H1 (cell line): Measurements from ENCODE around the gene IRF7. TPM values are rescaled to one million over a fixed set of nuclear protein-coding genes. Genes with fewer than 3 reads are reported as not detected.

ENCODE experiments used
- CTCF ChIA-PET: fragments of 300-600 bp; sonication (Branson Sonifier 250); formaldehyde crosslinking; loops from one replicate; lab custom pipeline; 2021; ENCODE audit not compliant: partially characterized antibody; lab: Charles Lee
- POLR2A ChIA-PET: fragments of 300-600 bp; sonication (Branson Sonifier 250); formaldehyde crosslinking; loops from one replicate; lab custom pipeline; 2021; ENCODE audit warnings: inconsistent platforms; ENCODE audit not compliant: partially characterized antibody; lab: Charles Lee
- DNase-seq, 2 experiments: peaks; one replicate each; pipeline versions ENCODE4 v3.0.0 to v3.0.0-alpha.2; 2010 to 2022; ENCODE audit warnings: low spot score in 2 of 2, low read depth in 1 of 2, mixed read lengths in 1 of 2
- FAIRE-seq: peaks from 2 replicates; lab custom pipeline; 2011; peaks lifted over from hg19 to GRCh38; lab: Jason Lieb, UNC
- H2AFZ ChIP-seq: 2 replicates; pipeline ENCODE4 v1.8.1; 2012; ENCODE audit warnings: low read length, inconsistent platforms
- H2AK5ac ChIP-seq: 2 replicates; pipeline ENCODE4 v1.6.1; 2013; ENCODE audit warnings: low read depth, low read length
- H2BK120ac ChIP-seq: replicated peaks from 2 replicates; pipeline ENCODE3; 2013; ENCODE audit warnings: low read depth, low read length, inconsistent platforms
- H2BK12ac ChIP-seq: 2 replicates; pipeline ENCODE4 v1.6.1; 2013; ENCODE audit warnings: low read depth, low read length
- H2BK15ac ChIP-seq: 2 replicates; pipeline ENCODE4 v1.6.1; 2013; ENCODE audit warnings: low read length
- H2BK20ac ChIP-seq: 2 replicates; pipeline ENCODE4 v1.6.1; 2013; ENCODE audit warnings: low read length
- H2BK5ac ChIP-seq: 2 replicates; pipeline ENCODE4 v1.6.1; 2013; ENCODE audit warnings: low read depth, low read length
- H3K14ac ChIP-seq: 2 replicates; pipeline ENCODE4 v1.6.1; 2013; ENCODE audit warnings: inconsistent platforms; ENCODE audit not compliant: insufficient read length
- H3K18ac ChIP-seq: 2 replicates; pipeline ENCODE4 v1.6.1; 2013; ENCODE audit warnings: low read length; ENCODE audit errors: extremely low read depth
- H3K23ac ChIP-seq: 2 replicates; pipeline ENCODE4 v1.6.1; 2013; ENCODE audit warnings: inconsistent platforms; ENCODE audit not compliant: insufficient read length
- H3K23me2 ChIP-seq: 2 replicates; pipeline ENCODE4 v1.6.1; 2013; ENCODE audit warnings: low read depth, low read length
- H3K27ac ChIP-seq: 2 replicates; pipeline ENCODE4 v1.6.1; 2011; ENCODE audit warnings: low read depth, low read length, inconsistent platforms
- H3K27me3 ChIP-seq, 4 experiments: replicated peaks in 1 of 4; 1 replicate in 1 of 4; 2 replicates in 3 of 4; pipeline versions ENCODE4 v1.6.1 to v1.8.1; 2011 to 2013; ENCODE audit warnings: low read length in 3 of 4, mild to moderate bottlenecking in 3 of 4, inconsistent platforms in 2 of 4, mixed read lengths in 2 of 4, moderate library complexity in 1 of 4; ENCODE audit not compliant: control insufficient read depth in 3 of 4, insufficient read depth in 3 of 4; ENCODE audit errors: extremely low read depth in 1 of 4
- H3K36me3 ChIP-seq, 4 experiments: 2 replicates each; pipeline versions ENCODE4 v1.6.1 to v1.8.1; 2011 to 2013; ENCODE audit warnings: mild to moderate bottlenecking in 4 of 4, low read length in 3 of 4, moderate library complexity in 2 of 4, control low read depth in 1 of 4, inconsistent platforms in 1 of 4; ENCODE audit not compliant: insufficient read depth in 4 of 4, control insufficient read depth in 2 of 4
- H3K4ac ChIP-seq: replicated peaks from 2 replicates; pipeline ENCODE3; 2013; ENCODE audit warnings: low read length, low read depth, mixed read lengths, inconsistent platforms; ENCODE audit not compliant: insufficient read length
- H3K4me1 ChIP-seq, 4 experiments: replicated peaks in 1 of 4; 1 replicate in 1 of 4; 2 replicates in 3 of 4; pipeline versions ENCODE4 v1.6.1 to v1.8.1; 2011 to 2013; ENCODE audit warnings: low read length in 3 of 4, inconsistent platforms in 2 of 4, mixed read lengths in 1 of 4; ENCODE audit not compliant: insufficient read depth in 4 of 4, control insufficient read depth in 3 of 4
- H3K4me2 ChIP-seq, 2 experiments: 2 replicates each; pipeline versions ENCODE4 v1.6.1 to v1.8.1; 2011 to 2013; ENCODE audit warnings: low read depth in 2 of 2, low read length in 2 of 2, control low read depth in 1 of 2, inconsistent platforms in 1 of 2, mild to moderate bottlenecking in 1 of 2; ENCODE audit not compliant: insufficient read depth in 1 of 2
- H3K4me3 ChIP-seq, 4 experiments: fragments of 200-600, 300-600 bp in 1 of 4; sonication (generic), shearing (Covaris generic), sonication (Bioruptor Twin) in 1 of 4; 2 replicates each; pipeline versions ENCODE4 v1.5.1 to v1.8.1; 2011 to 2016; ENCODE audit warnings: low read length in 4 of 4, low read depth in 3 of 4, control low read depth in 2 of 4, inconsistent platforms in 2 of 4, mild to moderate bottlenecking in 2 of 4, mixed read lengths in 1 of 4, moderate library complexity in 1 of 4; ENCODE audit not compliant: insufficient read depth in 2 of 4; ENCODE audit errors: extremely low read depth in 1 of 4
- H3K56ac ChIP-seq: replicated peaks from 2 replicates; pipeline ENCODE3; 2013; ENCODE audit warnings: low read depth, mild to moderate bottlenecking, mixed read lengths, low read length, inconsistent platforms; ENCODE audit not compliant: insufficient read length
- H3K79me1 ChIP-seq: 2 replicates; pipeline ENCODE4 v1.6.1; 2013; ENCODE audit warnings: low read depth, low read length, control low read depth
- H3K79me2 ChIP-seq, 2 experiments: 2 replicates each; pipeline versions ENCODE4 v1.6.1 to v1.8.1; 2012 to 2013; ENCODE audit warnings: low read length in 2 of 2, mild to moderate bottlenecking in 2 of 2, inconsistent platforms in 1 of 2; ENCODE audit not compliant: insufficient read depth in 2 of 2, control insufficient read depth in 1 of 2
- H3K9ac ChIP-seq, 4 experiments: replicated peaks in 1 of 4; 1 replicate in 1 of 4; 2 replicates in 3 of 4; pipeline versions ENCODE4 v1.6.1 to v1.8.1; 2011 to 2013; ENCODE audit warnings: low read depth in 3 of 4, low read length in 3 of 4, control low read depth in 2 of 4, mild to moderate bottlenecking in 2 of 4, moderate library complexity in 2 of 4, inconsistent platforms in 1 of 4; ENCODE audit errors: extremely low read depth in 1 of 4
- H3K9me3 ChIP-seq, 2 experiments: 2 replicates each; pipeline versions ENCODE4 v1.6.1 to v1.8.1; 2012 to 2013; ENCODE audit warnings: mild to moderate bottlenecking in 2 of 2, moderate library complexity in 2 of 2, control low read depth in 1 of 2, inconsistent platforms in 1 of 2, low read depth in 1 of 2, low read length in 1 of 2, mixed read lengths in 1 of 2; ENCODE audit not compliant: insufficient read depth in 2 of 2
- H4K20me1 ChIP-seq, 2 experiments: replicated peaks in 1 of 2; 2 replicates each; pipeline versions ENCODE3 to v1.8.1; 2011 to 2013; ENCODE audit warnings: inconsistent platforms in 2 of 2, low read length in 2 of 2, mild to moderate bottlenecking in 1 of 2; ENCODE audit not compliant: insufficient read depth in 2 of 2, control insufficient read depth in 1 of 2
- H4K5ac ChIP-seq: 2 replicates; pipeline ENCODE4 v1.6.1; 2013; ENCODE audit warnings: low read length, low read depth, mixed read lengths, inconsistent platforms; ENCODE audit not compliant: insufficient read length
- H4K8ac ChIP-seq: 2 replicates; pipeline ENCODE4 v1.8.0; 2013; ENCODE audit warnings: mild to moderate bottlenecking, moderate library complexity, low read length, inconsistent platforms; ENCODE audit not compliant: insufficient read depth; ENCODE audit errors: extremely low read depth
- H4K91ac ChIP-seq: replicated peaks from 2 replicates; pipeline ENCODE3; 2013; ENCODE audit warnings: low read length, mixed read lengths, inconsistent platforms; ENCODE audit not compliant: insufficient read length
- BRCA1 ChIP-seq: IDR thresholded peaks from 2 replicates; pipeline ENCODE4 v1.6.1; 2012; ENCODE audit warnings: low read depth, low read length, improper control_type of control experiment
- CTBP2 ChIP-seq: IDR thresholded peaks from 2 replicates; pipeline ENCODE4 v1.7.0; 2011; ENCODE audit warnings: borderline replicate concordance, mild to moderate bottlenecking, moderate library complexity, mixed read lengths, low read length; ENCODE audit not compliant: insufficient read depth, insufficient read length
- EP300 ChIP-seq, 2 experiments: IDR thresholded peaks; 1 replicate in 1 of 2; 2 replicates in 1 of 2; pipeline ENCODE4 v1.6.1; 2011 to 2012; ENCODE audit warnings: low read depth in 2 of 2, low read length in 2 of 2, mild to moderate bottlenecking in 2 of 2, borderline replicate concordance in 1 of 2, inconsistent platforms in 1 of 2, moderate library complexity in 1 of 2
- EZH2 ChIP-seq: fragments of 200-600 bp; sonication (generic); IDR thresholded peaks from 2 replicates; pipeline ENCODE4 v1.7.1; 2012; ENCODE audit warnings: low read depth, mild to moderate bottlenecking, moderate library complexity, low read length, inconsistent platforms; ENCODE audit not compliant: severe bottlenecking
- JUN ChIP-seq: IDR thresholded peaks from 2 replicates; pipeline ENCODE4 v1.6.1; 2011; ENCODE audit warnings: low read depth, mild to moderate bottlenecking, improper control_type of control experiment, low read length
- JUND ChIP-seq: IDR thresholded peaks from 2 replicates; pipeline ENCODE4 v1.6.1; 2011; ENCODE audit warnings: mild to moderate bottlenecking, improper control_type of control experiment, low read length
- POLR2AphosphoS5 ChIP-seq: IDR thresholded peaks from 2 replicates; pipeline ENCODE4 v1.6.1; 2011; ENCODE audit warnings: low read depth, low read length
- WGBS, 2 experiments: shearing (Covaris generic) in 1 of 2; methylation state at CpG; one replicate each; pipeline versions ENCODE4 v1.1.6 to v1.1.7; 2013 to 2015; ENCODE audit warnings: low lambda C conversion rate in 2 of 2, mixed read lengths in 2 of 2, inconsistent platforms in 1 of 2, low coverage in 1 of 2, missing lambda C conversion rate in 1 of 2; ENCODE audit not compliant: insufficient replicate concordance in 2 of 2, insufficient coverage in 1 of 2, insufficient read length in 1 of 2; ENCODE audit errors: extremely low coverage in 1 of 2, missing lambda C conversion rate in 1 of 2; 5-methylcytosine and 5-hydroxymethylcytosine counted together
- polyA plus RNA-seq, 7 experiments: library from polyadenylated mRNA; depleted of rRNA in 3 of 7; stranded (reverse) in 5 of 7; unstranded in 2 of 7; fragments of >200 nt in 5 of 7; fragments of 200-250 nt in 2 of 7; gene quantifications; 1 replicate in 5 of 7; 2 replicates in 1 of 7; 4 replicates in 1 of 7; pipeline versions ENCODE4 v1.2.1 to v1.2.3, GENCODE V29; 2011 to 2013; ENCODE audit warnings: missing spikeins in 2 of 7, mixed read lengths in 2 of 7
- total RNA-seq: library from RNA; stranded (reverse); fragmentation: NEBNext Ultra II Directional; extraction: Animal tissue kit (Norgen Biotek cat#: 25700); gene quantifications from 2 replicates; pipeline ENCODE4 v1.2.1, GENCODE V29; 2021

IRF7 gene
- total and polyA plus RNA-seq, 2 of the 8 experiments (the other 6 are each of a cell fraction or from before 2014, with no cell fraction given) = 9.1 to 9.6 TPM

- Histone ChIP-seq H3K27ac (no peak overlapping the region), H3K23me2 (no peaks in the 10 kb centered on the region; the same call in 1 of the 2 replicates), H2BK12ac (no peak overlapping the region), H4K5ac (no peak overlapping the region), H3K4ac (no peak overlapping the region), H4K91ac (no peak overlapping the region), H3K27me3 (peaks cover 3 to 14% (median 10%) of the 10 kb centered on the region in 4 experiments; a peak in 6 of 7 replicates), H3K36me3 (no peaks in the 10 kb centered on the region), H2AFZ (no peak overlapping the region), H3K23ac (no peak overlapping the region), H3K79me2 (no peaks in the 10 kb centered on the region), H3K14ac (no peak overlapping the region), H2BK5ac (no peak overlapping the region), H3K4me1 (peaks cover 0 to 6% (median under 1%) of the 10 kb centered on the region in 4 experiments; a peak in 2 of 7 replicates), H3K4me3 (peak overlapping the region in 2 of 4 experiments; percentile 17 to 45; a peak in 3 of 8 replicates), H2BK15ac (no peak overlapping the region), H2BK20ac (no peak overlapping the region), H4K8ac (no peak overlapping the region), H4K20me1 (peaks cover 0 to 7% of the 10 kb centered on the region in 2 experiments), H3K18ac (no peak overlapping the region), H2AK5ac (no peak overlapping the region), H3K79me1 (no peaks in the 10 kb centered on the region), H3K9ac (no peak overlapping the region), H3K9me3 (no peaks in the 10 kb centered on the region), H3K56ac (no peak overlapping the region), H3K4me2 (peak overlapping the region in 1 of 2 experiments; percentile 42; a peak in 1 of 4 replicates), H2BK120ac (no peak overlapping the region)
- ChIA-PET POLR2A (interaction anchor here (0.8 to 2.5 kb wide), 8 partner anchors 9 to 234 kb away, joined by 3 to 8 read pairs (median 5); partner anchors contain the start of genes DRD4, IRF7 and LRRC56), CTCF (interaction anchor here (1.1 to 1.5 kb wide), 2 partner anchors 31 to 35 kb away, joined by 3 read pairs; no protein-coding TSS in a partner anchor)
- WGBS, 2 experiments = 28% methylated on average over 4 of the region's 28 CpGs; no CpG with 5 or more reads in 1 of the 2 experiments
- no peak for TF ChIP-seq EZH2
- TF ChIP-seq JUND = no peak
- TF ChIP-seq JUN = no peak
- TF ChIP-seq CTBP2 = no peak
- no peak for TF ChIP-seq POLR2AphosphoS5
- no peak for TF ChIP-seq BRCA1
- no peak for TF ChIP-seq EP300 (IDR thresholded peaks at IDR 0.05; ENCODE audit: borderline replicate concordance in 1 of 2, low read depth in 2 of 2, low read length in 2 of 2)
- FAIRE-seq = no peak
- no peak for DNase-seq
These were observed 11.5 kb upstream of the IRF7 start for GRCh38 chr11:627308-627576.
